ENCODE results near the gene SYCP2L.

DNA sequence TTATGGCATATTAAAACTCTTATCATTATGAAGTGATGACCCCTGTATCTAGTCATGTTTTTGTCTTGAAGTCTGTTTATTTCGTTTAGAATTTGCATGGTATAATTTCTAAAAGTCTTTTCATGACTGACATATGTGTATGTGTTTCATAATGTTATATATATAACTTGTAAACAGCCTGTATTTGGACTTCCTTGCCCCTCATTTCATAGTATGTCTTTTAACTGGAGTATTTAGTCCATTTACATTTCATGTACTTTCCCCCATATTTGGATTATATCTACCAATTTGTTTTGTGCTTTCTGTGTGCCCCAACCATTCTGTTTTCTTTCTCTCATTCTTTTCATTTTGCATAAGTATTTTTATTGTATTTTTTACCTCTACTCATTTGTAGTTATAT is 59.0 kb downstream of the SYCP2L start:
- TF ChIP-seq EZH2phosphoT487 (IDR thresholded peaks at IDR 0.05; ENCODE audit: insufficient read depth, low read depth) (no peak), EZH2 (IDR thresholded peaks at IDR 0.05; ENCODE audit: insufficient read depth, poor library complexity, severe bottlenecking) (no peak)
